Activated CD4-positive, alpha-beta T cell treated with anti-CD3 and anti-CD28 coated beads, Interleukin-2, amount 10 ng/mL, durations not matched to agents 7 days and 5 days (primary cell): Measurements from ENCODE around the gene PARD6A. TPM values are rescaled to one million over a fixed set of nuclear protein-coding genes. Genes with fewer than 3 reads are reported as not detected.

Experiments
- CTCF ChIA-PET: fragments of 350-600 bp; sonication (Branson Sonifier 250); formaldehyde crosslinking; loops from one replicate; lab custom pipeline; 2021; ENCODE audit warnings: antibody characterized with exemption; lab: Charles Lee
- POLR2A ChIA-PET: fragments of 350-600 bp; sonication (Branson Sonifier 250); formaldehyde crosslinking; loops from one replicate; lab custom pipeline; 2021; ENCODE audit warnings: antibody characterized with exemption; lab: Charles Lee
- DNase-seq: peaks from one replicate; pipeline ENCODE4 v3.0.0-alpha.2; 2020
- H3K27ac Mint-ChIP-seq: one replicate; pipeline ENCODE4 v1.8.0; 2021; ENCODE audit warnings: mild to moderate bottlenecking, moderate library complexity, mixed read lengths
- H3K27me3 Mint-ChIP-seq: one replicate; pipeline ENCODE4 v1.8.0; 2021; ENCODE audit warnings: mixed read lengths
- H3K36me3 Mint-ChIP-seq: one replicate; pipeline ENCODE4 v1.8.0; 2021; ENCODE audit warnings: low read depth, mixed read lengths
- H3K4me1 Mint-ChIP-seq: one replicate; pipeline ENCODE4 v1.8.0; 2021; ENCODE audit warnings: mixed read lengths
- H3K4me3 Mint-ChIP-seq: one replicate; pipeline ENCODE4 v1.8.0; 2021; ENCODE audit warnings: mild to moderate bottlenecking, moderate library complexity, mixed read lengths
- H3K9me3 Mint-ChIP-seq: one replicate; pipeline ENCODE4 v1.8.0; 2021; ENCODE audit warnings: mixed read lengths
- total RNA-seq, 2 experiments: library from RNA; stranded (reverse); gene quantifications; one replicate each; pipeline ENCODE4 v1.2.3, GENCODE V29; 2021

PARD6A gene
- total RNA-seq, 2 experiments from 2014 or later: 11.6 to 13.0 TPM

DNA sequence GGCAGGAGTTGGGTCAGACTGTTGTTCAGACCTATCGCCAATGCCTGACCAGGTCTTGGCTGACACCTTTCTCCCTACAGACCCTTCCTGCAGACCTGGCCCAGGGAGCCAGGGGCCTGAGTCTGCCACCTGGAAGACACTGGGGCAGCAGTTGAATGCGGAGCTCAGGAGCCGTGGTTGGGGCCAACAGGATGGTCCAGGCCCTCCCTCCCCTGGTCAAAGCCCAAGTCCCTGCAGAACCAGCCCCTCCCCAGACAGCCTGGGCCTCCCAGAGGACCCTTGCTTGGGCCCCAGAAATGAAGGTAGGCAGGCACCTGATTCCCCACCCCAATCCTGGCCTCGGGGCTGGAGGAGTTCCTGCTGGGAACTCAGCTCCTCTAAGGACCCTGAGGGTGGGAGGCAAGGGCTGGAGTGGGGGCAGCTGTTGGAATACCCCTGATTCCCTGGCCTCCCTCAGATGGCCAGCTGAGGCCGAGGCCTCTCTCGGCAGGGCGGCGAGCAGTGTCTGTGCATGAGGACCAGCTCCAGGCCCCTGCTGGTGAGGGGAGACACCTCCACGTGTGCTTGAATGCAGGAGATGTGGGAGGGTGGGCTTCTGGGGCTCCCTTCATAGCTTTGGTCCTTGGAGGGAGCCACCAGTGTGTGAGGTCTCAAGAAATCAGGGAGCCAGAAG, 4.3 kb upstream of the PARD6A start:
- ChIA-PET POLR2A (no interaction called here), CTCF (interaction anchor here (4.8 kb wide), 1 partner anchor 12 kb away, joined by 41 read pairs; the partner anchor contains the start of gene CARMIL2)
- DNase-seq: no peak
- Mint-ChIP-seq H3K4me3 (no peak overlapping the region), H3K4me1 (peaks cover 22% of the 10 kb centered on the region), H3K27ac (no peak overlapping the region), H3K27me3 (no peaks in the 10 kb centered on the region), H3K36me3 (peaks cover 34% of the 10 kb centered on the region), H3K9me3 (no peaks in the 10 kb centered on the region)

GRCh38 chr16:67657017-67657608, 3.6 kb upstream of the PARD6A start:
- ChIA-PET CTCF (interaction anchor here (2.6 to 14.5 kb wide), 6 partner anchors 9 to 135 kb away, joined by 13 to 177 read pairs (median 20); partner anchors contain the start of genes C16orf86, CARMIL2 and CTCF), POLR2A (no interaction called here)
- H3K27me3 Mint-ChIP-seq: no peaks in the 10 kb centered on the region
- no peak for DNase-seq
- peaks cover 26% of the 10 kb centered on the region for H3K4me1 Mint-ChIP-seq
- H3K27ac Mint-ChIP-seq: no peak overlapping the region
- H3K36me3 Mint-ChIP-seq: peaks cover 28% of the 10 kb centered on the region
- no peak overlapping the region for H3K4me3 Mint-ChIP-seq
- no peaks in the 10 kb centered on the region for H3K9me3 Mint-ChIP-seq

- H3K9me3 Mint-ChIP-seq: no peaks in the 10 kb centered on the region
Measured at GRCh38 chr16:67657751-67658518, 2.8 kb upstream of the PARD6A start.

DNA sequence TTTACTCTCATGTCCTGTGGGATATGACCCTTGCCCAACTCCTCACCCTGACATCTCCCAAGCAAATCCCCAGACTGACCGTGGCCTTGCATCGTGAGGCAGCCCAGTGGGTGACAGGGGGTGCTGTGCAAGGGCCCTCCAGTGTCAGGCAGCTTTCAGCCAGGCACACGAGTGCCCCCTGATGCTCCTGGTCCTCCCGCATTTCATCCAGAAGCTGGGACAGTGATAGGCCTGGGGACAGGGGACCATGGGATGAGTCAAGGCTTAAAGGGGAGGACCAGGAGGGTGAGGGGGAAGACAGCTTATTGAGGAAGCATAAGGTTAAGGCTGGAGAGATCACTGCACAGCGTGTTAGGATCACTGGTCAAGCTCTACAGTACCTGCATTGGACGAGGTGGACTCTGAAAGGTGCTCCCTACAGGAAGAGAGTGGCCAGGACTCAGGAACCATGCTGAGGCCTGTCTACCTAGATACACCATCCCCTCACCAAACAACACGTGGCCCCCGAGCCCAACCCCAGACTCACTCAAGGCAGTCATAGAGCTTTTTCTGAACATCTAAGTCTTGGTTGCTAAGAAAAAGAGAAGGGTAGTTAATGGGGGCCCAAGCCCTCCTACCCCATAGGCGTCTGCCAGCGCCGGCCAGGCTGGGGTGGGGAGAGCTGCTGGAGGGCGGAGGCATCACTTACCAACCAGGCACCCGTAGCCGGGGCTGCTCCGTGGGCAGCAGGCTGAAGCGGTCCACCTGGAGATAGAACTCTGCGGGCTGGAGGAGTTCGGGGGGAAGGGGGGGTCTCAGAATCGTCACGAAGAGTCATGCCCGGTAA, 1.7 kb upstream of the PARD6A start:
- Mint-ChIP-seq H3K27me3 (no peaks in the 10 kb centered on the region), H3K27ac (peak overlapping the region; percentile 97), H3K4me3 (peak overlapping the region; percentile 87), H3K4me1 (peaks cover 28% of the 10 kb centered on the region), H3K36me3 (peaks cover 23% of the 10 kb centered on the region), H3K9me3 (no peaks in the 10 kb centered on the region)
- DNase-seq: no peak
- ChIA-PET POLR2A (interaction anchor here (0.6 kb wide), 1 partner anchor 19 kb away, joined by 3 read pairs; no protein-coding TSS in a partner anchor), CTCF (interaction anchor here (0.5 to 14.5 kb wide), 13 partner anchors 9 to 337 kb away, joined by 3 to 177 read pairs (median 6); partner anchors contain the start of genes ATP6V0D1, C16orf86, CARMIL2 and CTCF)

More at GRCh38 chr16:67657751-67658518, 2.8 kb upstream of the PARD6A start:
- POLR2A ChIA-PET: no interaction called here
- no peak for DNase-seq
- peaks cover 27% of the 10 kb centered on the region for H3K4me1 Mint-ChIP-seq
- H3K27ac Mint-ChIP-seq: peak overlapping the region; percentile 31
- CTCF ChIA-PET: interaction anchor here (1.1 to 14.5 kb wide), 9 partner anchors 10 to 177 kb away, joined by 5 to 177 read pairs (median 14); partner anchors contain the start of genes ATP6V0D1, C16orf86, CARMIL2 and CTCF
- peak overlapping the region; percentile 87 for H3K4me3 Mint-ChIP-seq
- peaks cover 25% of the 10 kb centered on the region for H3K36me3 Mint-ChIP-seq
- no peaks in the 10 kb centered on the region for H3K27me3 Mint-ChIP-seq

DNA sequence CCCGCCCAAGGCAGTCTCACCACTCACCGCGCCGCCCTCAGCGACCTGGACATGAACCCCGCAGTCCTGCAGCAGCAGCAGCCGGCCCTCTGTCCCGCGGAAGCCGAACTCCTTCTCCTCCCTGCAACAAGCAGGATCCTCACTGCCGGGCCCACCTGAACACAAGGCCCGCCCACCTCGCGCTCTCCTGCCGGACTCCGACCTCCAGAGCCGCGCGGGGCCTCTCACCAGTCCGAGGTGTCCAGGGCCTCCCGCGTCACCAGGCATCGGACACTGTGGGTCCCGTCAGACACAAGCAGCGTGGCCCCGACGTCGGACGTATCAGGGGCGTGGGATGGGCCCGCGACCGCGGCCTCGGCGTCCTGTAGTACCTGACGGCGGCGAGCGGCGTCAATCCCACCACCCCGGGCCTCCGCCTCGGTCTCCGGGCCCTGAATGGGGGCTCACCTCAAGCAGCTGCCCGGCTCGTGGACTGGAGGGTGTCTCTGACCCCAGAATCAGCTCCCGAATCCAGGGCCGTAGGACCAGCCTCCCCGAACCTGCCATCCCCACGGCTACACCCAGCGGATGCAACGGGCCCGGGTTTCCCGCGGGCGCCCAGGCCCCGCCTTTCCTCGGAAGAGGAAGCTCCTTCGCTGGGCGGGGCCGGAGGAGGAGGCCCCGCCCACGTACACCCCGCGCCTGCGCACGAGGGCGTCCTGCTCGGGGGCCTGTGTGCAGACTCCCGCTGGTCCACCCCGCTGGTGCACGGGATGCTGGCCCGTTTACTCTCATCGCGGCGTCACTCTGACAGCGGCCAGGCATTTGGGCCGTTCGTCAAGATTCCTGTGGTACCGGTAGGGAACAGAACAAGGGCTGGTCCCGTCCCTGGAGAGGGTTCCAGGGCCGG, 841 bp upstream of the PARD6A start, which contains the start of gene ACD:
ACD (minus strand) TSS at position 586 of the 889 bp plus-strand sequence; CDS start at position 546, 40 bp downstream.
- ChIA-PET CTCF (interaction anchor here (0.5 to 14.5 kb wide), 11 partner anchors 8 to 179 kb away, joined by 3 to 177 read pairs (median 13); partner anchors contain the start of genes ATP6V0D1, C16orf86, CARMIL2 and CTCF), POLR2A (interaction anchor here (0.6 to 1.3 kb wide), 5 partner anchors 15 to 139 kb away, joined by 3 to 6 read pairs (median 3); partner anchors contain the start of genes CARMIL2 and CTCF)
- Mint-ChIP-seq H3K27ac (peak within 1 kb of the TSS; percentile 97), H3K4me3 (peak within 1 kb of the TSS; percentile 87), H3K27me3 (no peaks in the 10 kb centered on the region), H3K36me3 (peaks cover 17% of the 10 kb centered on the region), H3K4me1 (peaks cover 34% of the 10 kb centered on the region), H3K9me3 (no peaks in the 10 kb centered on the region)
- DNase-seq: peak; percentile 92

DNA sequence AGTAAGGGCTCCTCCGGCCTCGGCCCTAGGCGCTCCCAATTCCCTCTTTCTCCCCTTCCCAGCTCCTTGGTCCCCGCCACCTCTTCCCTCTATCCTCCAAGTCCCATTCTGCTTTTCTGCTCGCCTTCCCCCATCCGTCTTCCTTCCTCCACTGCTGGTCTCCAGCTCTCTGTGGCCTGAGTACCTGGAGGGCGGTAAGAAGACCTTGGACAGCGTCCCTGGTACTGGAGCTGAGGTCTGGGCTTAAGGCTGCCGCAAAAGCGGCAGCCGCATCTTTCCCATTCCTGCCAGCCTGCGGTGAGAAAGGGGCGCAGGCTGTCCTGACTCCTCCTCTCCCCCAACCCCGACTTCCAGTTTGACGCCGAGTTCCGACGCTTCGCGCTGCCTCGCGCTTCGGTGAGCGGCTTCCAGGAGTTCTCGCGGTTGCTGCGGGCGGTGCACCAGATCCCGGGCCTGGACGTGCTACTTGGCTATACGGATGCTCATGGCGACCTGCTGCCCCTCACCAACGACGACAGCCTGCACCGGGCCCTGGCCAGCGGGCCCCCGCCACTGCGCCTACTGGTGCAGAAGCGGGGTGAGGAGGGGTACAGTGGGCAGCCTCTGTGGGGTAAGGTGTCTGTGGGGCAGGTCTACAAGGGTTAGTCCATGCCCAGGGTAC, 471 bp downstream of the PARD6A start:
- Mint-ChIP-seq H3K27ac (peak overlapping the region; percentile 83), H3K9me3 (no peaks in the 10 kb centered on the region), H3K4me3 (peak overlapping the region; percentile 87), H3K27me3 (no peaks in the 10 kb centered on the region), H3K36me3 (peaks cover 10% of the 10 kb centered on the region), H3K4me1 (peaks cover 39% of the 10 kb centered on the region)
- CTCF ChIA-PET: interaction anchor here (0.6 to 14.5 kb wide), 2 partner anchors 139 to 204 kb away, joined by 3 to 177 read pairs; no protein-coding TSS in a partner anchor
- POLR2A ChIA-PET: interaction anchor here (0.6 to 1.3 kb wide), 2 partner anchors 16 to 23 kb away, joined by 4 read pairs; partner anchors contain the start of gene CARMIL2
- DNase-seq: no peak

DNA sequence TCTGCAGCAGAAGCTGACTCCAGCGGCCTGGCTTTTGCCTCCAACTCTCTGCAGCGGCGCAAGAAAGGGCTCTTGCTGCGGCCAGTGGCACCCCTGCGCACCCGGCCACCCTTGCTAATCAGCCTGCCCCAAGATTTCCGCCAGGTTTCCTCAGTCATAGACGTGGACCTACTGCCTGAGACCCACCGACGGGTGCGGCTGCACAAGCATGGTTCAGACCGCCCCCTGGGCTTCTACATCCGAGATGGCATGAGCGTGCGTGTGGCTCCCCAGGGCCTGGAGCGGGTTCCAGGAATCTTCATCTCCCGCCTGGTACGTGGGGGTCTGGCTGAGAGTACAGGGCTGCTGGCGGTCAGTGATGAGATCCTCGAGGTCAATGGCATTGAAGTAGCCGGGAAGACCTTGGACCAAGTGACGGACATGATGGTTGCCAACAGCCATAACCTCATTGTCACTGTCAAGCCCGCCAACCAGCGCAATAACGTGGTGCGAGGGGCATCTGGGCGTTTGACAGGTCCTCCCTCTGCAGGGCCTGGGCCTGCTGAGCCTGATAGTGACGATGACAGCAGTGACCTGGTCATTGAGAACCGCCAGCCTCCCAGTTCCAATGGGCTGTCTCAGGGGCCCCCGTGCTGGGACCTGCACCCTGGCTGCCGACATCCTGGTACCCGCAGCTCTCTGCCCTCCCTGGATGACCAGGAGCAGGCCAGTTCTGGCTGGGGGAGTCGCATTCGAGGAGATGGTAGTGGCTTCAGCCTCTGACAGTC, 1.3 kb downstream of the PARD6A start:
- DNase-seq: no peak
- Mint-ChIP-seq H3K4me1 (peaks cover 42% of the 10 kb centered on the region), H3K9me3 (no peaks in the 10 kb centered on the region), H3K27ac (no peak overlapping the region), H3K4me3 (peak overlapping the region; percentile 87), H3K36me3 (peaks cover 10% of the 10 kb centered on the region), H3K27me3 (no peaks in the 10 kb centered on the region)
- CTCF ChIA-PET: interaction anchor here (0.8 to 14.5 kb wide), 8 partner anchors 17 to 178 kb away, joined by 3 to 177 read pairs (median 6); partner anchors contain the start of gene CARMIL2
- POLR2A ChIA-PET: no interaction called here

DNA sequence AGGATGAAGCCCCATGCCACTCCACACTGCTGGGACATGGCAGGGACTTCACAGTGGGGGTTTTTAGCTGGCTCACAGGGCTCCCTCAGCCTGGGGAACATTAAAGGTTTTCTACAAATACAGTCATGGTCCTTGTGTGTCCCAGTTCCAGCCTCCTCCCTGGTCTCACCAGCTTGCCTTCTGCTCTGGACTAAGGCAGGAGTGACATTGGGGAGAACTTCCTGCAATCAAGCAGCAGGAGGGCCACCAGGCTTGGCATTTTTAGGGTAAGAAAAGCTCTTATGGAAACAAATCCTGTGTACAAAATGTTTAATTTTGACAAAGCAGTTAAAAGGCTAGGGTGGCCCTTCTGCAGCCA, 1.9 kb downstream of the PARD6A start:
- Mint-ChIP-seq H3K4me1 (peaks cover 48% of the 10 kb centered on the region), H3K9me3 (no peaks in the 10 kb centered on the region), H3K36me3 (peaks cover 8% of the 10 kb centered on the region), H3K27me3 (no peaks in the 10 kb centered on the region), H3K4me3 (no peak overlapping the region), H3K27ac (no peak overlapping the region)
- DNase-seq: no peak
- POLR2A ChIA-PET: no interaction called here
- CTCF ChIA-PET: interaction anchor here (0.8 to 14.5 kb wide), 12 partner anchors 14 to 178 kb away, joined by 3 to 177 read pairs (median 4); partner anchors contain the start of gene CARMIL2

GRCh38 chr16:67663151-67663876, 2.6 kb downstream of the PARD6A start:
- CTCF ChIA-PET: interaction anchor here (0.6 to 14.5 kb wide), 16 partner anchors 13 to 179 kb away, joined by 3 to 177 read pairs (median 4); partner anchors contain the start of gene CARMIL2
- H3K27me3 Mint-ChIP-seq: no peaks in the 10 kb centered on the region
- H3K4me3 Mint-ChIP-seq: no peak overlapping the region
- peaks cover 50% of the 10 kb centered on the region for H3K4me1 Mint-ChIP-seq
- POLR2A ChIA-PET: no interaction called here
- H3K27ac Mint-ChIP-seq: no peak overlapping the region
- H3K9me3 Mint-ChIP-seq: no peaks in the 10 kb centered on the region
- DNase-seq: peak; percentile 50
- H3K36me3 Mint-ChIP-seq: peaks cover 3% of the 10 kb centered on the region
